GM19238 (cell line): ENCODE measurements around the gene SLC23A3.

Experiments used
- DNase-seq: peaks from one replicate; pipeline ENCODE4 v3.0.0; 2011; ENCODE audit warnings: low spot score; ENCODE audit not compliant: insufficient read length

Gene SLC23A3

GRCh38 chr2:219169930-219170654 is at the start of gene SLC23A3:
Gene SLC23A3, minus strand, starts transcription at chr2:219170029. Its CDS starts 45 bp downstream, at chr2:219169984.
- DNase-seq = no peak

- peak; percentile 96 for DNase-seq
Measured at GRCh38 chr2:219218732-219219701, 49.2 kb upstream of the SLC23A3 start, which contains the start of gene ABCB6. Gene ABCB6, minus strand, starts transcription at chr2:219218958. Its CDS starts 285 bp downstream, at chr2:219218673.

- DNase-seq = no peak
Measured at GRCh38 chr2:219218217-219218731, 48.4 kb upstream of the SLC23A3 start.

- no peak for DNase-seq
Measured at GRCh38 chr2:219216535-219216915, 46.7 kb upstream of the SLC23A3 start.

- no peak for DNase-seq
Measured at GRCh38 chr2:219215871-219216534, 46.2 kb upstream of the SLC23A3 start.

- no peak for DNase-seq
Measured at GRCh38 chr2:219214786-219215185, 45.0 kb upstream of the SLC23A3 start.

GRCh38 chr2:219214141-219214540 is 44.3 kb upstream of the SLC23A3 start:
- DNase-seq = no peak

GRCh38 chr2:219213486-219214071 is 43.8 kb upstream of the SLC23A3 start:
- no peak for DNase-seq

GRCh38 chr2:219213026-219213415 is 43.2 kb upstream of the SLC23A3 start:
- no peak for DNase-seq

GRCh38 chr2:219210886-219211362 is 41.1 kb upstream of the SLC23A3 start:
- DNase-seq = no peak

GRCh38 chr2:219210196-219210885 is 40.5 kb upstream of the SLC23A3 start:
- no peak for DNase-seq

- no peak for DNase-seq
Measured at GRCh38 chr2:219209236-219210195, 39.7 kb upstream of the SLC23A3 start.

GRCh38 chr2:219207884-219208740 is 38.3 kb upstream of the SLC23A3 start:
- no peak for DNase-seq

GRCh38 chr2:219207134-219207883 is 37.5 kb upstream of the SLC23A3 start:
- no peak for DNase-seq

- DNase-seq = peak; percentile 98
Measured at GRCh38 chr2:219206328-219207133, 36.7 kb upstream of the SLC23A3 start, which contains the start of gene ZFAND2B. Gene ZFAND2B, plus strand, starts transcription at chr2:219206782. Its CDS starts 206 bp downstream, at chr2:219206988.

GRCh38 chr2:219205981-219206327 is 36.1 kb upstream of the SLC23A3 start:
- DNase-seq = no peak

- no peak for DNase-seq
Measured at GRCh38 chr2:219205165-219205538, 35.3 kb upstream of the SLC23A3 start.
